GM18870 (cell line): ENCODE data around the gene YBX1.

ENCODE experiments used
- ATAC-seq: cut with Tn5 transposase; IDR thresholded peaks from one replicate; pipeline ENCODE4 v1.9.1; 2021; ENCODE audit warnings: moderate library complexity; ENCODE audit not compliant: unreplicated experiment

The YBX1 gene

GRCh38 chr1:42733415-42734200 is 51.4 kb downstream of the YBX1 start:
- no peak for ATAC-seq

DNA sequence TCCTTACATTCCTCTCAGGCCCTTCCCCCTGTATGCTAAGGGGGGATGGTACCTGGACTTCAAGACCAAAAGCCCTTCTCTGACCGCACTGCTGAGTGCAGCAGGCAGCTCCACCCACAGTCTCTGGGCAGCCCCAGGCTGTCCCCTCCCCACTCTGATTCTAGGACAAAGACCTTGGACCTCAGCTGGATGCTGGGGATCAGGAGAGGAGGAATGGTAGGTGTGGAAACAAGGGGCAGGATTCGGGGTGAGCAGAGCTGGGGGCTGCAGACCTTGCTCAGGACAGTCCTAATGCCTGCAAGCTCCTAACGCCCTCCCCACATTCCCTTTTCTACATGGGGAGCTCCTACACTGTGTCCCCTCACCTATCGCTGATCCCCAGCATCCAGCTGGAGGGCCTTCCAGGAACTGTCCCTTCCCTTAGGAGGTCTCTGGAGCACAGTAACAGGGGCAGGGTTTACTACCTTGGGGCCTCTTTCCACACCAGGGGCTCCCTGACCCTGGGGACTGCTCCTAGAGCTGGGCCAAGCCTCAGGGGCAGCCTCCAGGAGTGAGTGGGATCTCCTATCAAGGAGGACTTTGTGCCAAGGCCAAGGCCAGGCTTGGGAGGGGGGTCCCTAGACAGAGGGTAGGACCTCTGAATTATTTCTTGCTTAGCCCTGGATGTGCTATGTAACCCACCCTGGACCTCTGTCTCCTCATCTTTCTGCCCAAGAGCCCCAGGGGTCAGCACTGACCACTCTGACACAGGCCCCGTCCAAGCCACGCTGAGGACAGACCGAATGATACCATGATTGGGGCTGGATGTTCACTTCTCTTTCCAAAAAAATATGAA is 52.2 kb downstream of the YBX1 start:
- ATAC-seq: no peak

- ATAC-seq: no peak
These were observed 52.8 kb downstream of the YBX1 start for GRCh38 chr1:42735056-42735455.

DNA sequence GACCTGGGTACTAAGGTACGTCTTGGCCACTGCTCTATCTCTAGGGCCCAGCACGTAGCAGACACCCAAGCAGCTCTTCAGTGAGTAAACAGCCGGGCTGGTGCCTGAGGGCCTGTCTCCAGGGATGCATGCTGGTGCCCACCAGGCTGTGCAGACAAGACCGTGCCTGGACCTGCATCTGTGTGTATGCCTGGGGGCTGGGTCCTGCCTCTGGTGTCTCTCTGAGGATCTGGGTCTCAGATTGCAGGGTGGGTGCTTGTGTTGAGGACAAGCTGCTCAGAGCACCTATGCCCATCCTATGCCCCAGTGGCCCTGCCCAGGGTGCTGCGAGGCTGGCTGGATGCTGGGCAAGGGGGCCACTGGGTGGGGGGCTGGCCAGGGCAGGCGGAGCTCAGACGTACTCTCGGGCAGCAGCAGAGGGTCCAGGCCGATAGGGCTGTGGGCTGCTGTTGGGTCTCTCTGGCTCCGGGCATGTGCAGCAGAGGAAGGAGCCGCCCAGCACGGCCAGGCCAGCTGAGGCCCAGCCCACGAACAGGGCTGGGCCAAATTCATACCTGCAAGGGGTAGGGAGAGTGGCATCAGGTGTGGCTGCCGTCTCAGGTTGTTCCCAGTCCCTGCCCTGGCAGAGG is 53.4 kb downstream of the YBX1 start:
- no peak for ATAC-seq

DNA sequence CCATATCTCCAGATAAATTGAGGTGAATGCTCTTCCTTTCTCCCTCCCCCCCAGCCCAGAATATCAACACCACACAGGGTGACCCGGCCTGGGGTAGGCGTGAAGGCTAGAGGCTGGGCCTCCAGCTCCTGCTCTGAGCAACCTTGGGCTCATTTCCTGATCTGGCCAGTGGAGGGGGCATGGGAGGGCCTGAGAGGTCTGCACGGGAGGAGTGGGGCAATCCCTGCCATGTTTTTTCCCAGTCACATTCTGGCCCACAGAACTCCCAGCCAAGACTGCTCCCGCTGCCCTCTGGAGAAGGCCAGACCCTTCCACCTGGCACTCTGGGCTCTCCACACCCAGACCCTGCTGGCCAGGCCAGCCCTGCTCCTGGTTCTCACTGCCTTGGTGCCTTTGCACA is 53.9 kb downstream of the YBX1 start:
- no peak for ATAC-seq

DNA sequence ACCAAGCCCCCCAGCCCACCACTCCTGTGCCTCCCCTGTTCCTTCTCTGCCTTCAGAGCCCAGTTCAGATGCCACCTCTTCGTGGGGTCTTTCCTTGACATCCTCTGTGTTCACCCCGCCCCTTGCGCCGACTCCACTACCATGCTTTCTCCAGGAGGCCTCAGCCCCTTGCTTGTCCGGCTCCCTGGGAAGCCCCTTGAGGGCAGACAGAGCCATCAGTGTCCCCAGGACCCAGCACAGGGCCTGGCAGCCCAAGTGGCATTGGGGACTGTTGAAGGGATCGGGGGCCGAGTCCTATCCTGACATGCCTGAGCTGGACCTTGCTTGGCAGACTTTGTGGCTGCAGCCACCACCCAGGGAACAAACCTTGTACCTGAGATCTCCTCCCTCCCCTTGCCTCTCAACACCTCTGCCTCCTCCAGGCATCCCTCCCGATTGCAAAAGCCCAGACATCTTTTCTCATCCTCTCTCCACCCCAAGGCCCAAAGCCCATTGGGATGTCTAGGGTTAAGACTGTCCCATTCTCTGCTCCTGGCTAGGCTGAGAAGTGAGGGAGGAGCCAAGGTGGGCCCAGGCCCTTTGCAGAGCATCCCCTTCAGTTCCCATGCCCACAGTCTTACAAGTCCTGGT is 54.5 kb downstream of the YBX1 start:
- ATAC-seq: no peak

DNA sequence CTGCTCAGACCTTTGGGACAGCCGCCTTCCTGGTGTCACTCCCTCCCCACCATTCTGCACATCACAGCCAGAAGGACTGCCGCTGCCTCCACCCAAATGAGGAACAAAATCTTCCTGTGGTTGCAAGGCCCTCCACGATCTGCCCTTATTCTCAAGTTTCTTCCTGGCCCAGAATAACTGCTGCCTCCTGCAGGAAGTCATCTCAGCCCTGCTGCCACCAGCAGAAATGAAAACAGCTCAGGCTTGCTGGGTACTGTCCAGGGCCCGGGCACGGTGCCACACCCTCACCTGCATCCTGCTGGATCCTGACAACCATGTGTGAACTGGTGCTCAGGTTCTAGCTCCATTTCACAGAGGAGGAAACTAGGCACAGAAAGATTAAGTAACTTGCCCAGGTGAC is 55.0 kb downstream of the YBX1 start:
- no peak for ATAC-seq

DNA sequence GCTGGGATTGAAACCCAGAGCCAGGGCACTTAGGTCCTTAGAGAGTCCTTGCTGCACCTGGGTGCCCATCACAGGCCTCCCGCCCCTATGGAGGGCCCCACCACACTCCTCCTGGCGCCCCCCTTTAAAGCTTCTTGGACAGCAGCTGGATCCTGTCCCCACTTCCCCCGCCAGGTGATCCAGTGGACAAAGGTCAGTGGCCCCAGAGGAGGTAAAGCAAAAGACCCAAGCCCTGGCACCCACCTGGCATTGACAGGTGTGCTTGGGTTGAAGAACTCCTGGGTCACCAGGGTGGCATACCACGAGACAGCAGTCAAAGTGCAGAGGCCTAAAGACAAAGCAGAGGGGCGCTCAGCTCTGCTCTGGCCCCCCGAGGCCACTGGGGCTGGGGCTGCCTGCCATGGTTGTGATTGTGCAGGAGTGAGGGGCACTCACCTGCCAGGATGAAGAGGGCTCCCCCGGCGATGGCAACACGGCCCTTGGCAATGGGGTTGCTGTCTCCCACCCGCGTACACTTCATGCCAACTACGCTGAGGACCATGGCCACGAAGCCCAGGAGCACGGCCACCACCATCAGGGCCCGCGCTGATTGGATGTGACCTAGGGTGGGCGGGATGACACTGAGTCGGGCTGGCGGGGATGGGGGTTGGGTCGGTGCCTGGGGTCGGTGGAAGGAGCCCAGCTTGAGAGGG is 55.9 kb downstream of the YBX1 start:
- no peak for ATAC-seq

GRCh38 chr1:42738678-42739226 is 56.5 kb downstream of the YBX1 start:
- ATAC-seq: no peak

DNA sequence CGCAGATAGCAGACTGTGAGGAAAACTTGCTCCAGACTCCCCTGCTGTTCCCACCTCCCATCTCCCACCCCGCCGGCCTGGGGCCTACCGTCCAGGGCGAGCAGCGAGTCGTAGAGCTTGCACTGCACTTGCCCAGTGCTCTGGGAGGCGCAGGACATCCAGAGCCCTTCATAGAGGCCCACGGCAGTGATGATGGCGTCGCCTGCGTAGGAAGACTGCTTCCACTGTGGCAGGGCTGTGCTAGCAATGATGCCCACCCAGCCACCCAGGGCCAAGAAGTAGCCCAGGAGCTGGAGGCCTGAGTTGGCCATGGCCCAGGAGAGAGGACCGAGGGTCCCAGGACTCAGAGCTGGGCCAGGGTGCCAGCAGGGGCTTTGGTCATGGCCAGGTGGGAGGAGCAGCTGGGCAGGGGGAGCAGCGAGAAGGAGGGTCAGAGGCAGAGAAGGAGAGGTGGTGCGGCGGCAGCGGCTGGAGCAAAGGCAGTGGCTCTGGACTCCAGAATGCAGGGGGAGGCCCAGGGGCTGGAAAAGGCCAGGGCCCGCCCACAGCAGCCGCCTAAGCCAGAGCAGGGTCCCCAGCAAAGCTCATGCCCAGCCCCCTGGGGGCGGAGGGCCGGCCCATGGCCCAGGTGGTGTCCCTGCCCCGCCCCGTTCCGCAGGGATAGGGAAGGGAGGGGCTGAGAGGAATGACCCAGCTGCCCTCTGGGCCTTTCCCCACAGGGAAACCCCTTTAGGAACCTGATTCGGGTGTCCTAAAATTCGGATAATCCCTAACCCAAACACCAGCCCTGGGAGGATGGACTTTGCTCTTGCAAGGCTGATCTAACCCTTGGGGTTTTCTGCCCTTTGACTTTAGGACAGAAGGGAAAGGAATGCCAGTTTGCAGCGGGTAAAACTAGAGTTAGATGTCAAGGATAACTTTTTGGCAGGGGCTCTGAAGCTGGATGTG is 57.8 kb downstream of the YBX1 start, which contains the start of gene CLDN19:
CLDN19 (minus strand) TSS at position 484 of the 948 bp plus-strand sequence; CDS start at position 311, 173 bp downstream.
- no peak for ATAC-seq

- no peak for ATAC-seq
These were observed 58.8 kb downstream of the YBX1 start for GRCh38 chr1:42740851-42741580.

DNA sequence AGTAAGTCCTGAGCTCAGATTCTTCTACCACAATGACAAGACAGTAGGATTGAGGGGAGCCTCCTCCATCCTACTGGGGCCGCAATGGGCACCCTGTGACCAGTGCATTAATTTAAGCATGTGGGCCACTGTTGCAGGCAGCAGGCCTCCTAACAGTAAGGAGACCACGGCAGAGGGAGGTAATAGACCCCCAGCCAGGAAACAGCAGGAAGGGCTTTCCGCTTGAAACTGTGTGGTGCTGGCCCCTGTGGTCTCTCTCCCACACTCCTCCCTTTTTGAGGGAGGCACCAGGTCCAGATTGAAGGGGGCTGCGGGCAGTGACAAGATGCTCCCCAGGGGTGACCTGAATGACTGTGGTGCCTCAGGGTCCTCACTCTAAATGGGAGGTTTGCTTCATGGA is 59.5 kb downstream of the YBX1 start:
- no peak for ATAC-seq

- no peak for ATAC-seq
These were observed 59.9 kb downstream of the YBX1 start for GRCh38 chr1:42742141-42742540.

DNA sequence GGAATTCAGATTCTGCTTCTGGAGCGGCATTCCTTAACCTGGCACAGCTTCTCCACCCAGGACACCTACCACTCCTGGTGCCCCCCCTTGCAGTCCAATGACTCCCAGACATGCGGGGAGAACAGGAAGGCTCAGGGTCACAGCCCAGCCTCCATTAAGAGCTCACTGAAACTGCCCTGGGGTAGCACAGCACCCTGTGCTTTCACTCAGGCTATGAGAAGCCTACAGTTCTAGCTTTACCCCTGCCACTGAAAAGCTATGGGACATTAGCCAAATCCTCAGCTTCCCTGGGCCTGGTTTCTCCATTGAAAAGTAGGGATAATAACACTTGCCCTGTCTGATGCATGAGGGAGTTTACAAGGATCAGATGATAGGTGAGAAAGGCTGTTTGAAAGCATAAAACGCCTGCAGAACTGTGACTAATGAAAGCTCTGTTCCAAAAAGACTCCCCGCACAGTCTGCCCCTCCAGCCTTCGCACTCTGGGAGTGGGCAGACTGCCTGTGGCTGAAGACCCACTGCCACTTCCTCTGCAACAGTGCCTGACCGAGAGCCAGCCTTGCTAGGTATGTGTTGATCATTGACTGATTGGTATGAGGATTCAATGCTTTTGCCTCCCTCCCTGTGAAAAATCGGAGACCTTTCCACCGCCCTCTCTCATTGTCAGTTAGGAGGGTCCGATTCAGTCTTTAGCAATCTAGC is 60.5 kb downstream of the YBX1 start:
- no peak for ATAC-seq

DNA sequence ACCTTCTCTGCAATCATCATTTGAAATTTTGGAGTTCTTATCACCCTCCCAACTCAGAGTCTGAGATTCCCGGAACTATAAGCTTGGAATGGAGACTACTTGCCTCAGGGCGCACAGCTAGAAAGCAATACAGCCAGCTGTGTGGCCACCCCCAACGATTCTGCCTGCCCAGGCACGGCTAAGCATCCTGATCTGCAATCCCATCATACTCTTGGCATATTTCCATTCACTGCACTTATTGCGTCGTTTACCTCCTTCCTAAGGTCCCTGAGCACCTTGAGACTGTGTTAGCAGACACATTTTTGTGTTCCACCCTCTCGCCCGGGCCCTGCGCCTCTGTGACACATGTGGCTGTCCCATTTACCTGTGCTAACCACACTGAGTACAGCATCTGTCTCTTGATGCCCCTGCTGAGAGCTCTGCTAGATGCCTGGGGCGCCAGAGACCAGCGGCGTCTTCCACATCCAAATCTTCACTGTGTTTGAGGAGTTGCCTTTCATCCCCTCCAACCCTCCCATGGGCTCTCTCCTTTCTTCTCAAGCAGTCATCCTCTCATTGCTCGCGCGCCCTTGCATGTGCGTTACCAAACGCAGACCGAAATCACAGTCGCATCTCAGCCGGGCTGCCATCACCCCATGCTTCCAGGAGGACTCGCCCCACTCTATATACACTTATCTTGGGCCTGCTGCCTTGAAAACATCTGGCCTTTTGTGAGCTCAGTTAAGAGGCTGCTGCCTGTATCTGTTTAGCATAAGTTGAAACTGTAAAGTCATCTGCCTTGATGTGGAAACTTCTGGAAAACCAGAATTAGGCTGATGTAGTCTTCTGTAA is 61.3 kb downstream of the YBX1 start:
- ATAC-seq: no peak

DNA sequence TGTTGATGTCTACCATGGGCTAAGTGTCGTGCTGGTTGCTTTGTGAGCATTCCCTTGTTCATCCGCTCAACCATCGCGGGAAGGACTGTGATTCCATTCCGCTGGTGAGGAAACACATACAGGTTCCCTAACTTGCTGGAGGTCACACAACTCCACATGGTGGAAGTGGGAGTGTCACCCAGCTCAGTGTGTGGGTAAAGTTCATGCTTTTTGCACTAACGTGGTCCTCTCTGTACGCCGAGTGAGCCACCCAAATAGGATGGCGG is 61.9 kb downstream of the YBX1 start:
- ATAC-seq: no peak

DNA sequence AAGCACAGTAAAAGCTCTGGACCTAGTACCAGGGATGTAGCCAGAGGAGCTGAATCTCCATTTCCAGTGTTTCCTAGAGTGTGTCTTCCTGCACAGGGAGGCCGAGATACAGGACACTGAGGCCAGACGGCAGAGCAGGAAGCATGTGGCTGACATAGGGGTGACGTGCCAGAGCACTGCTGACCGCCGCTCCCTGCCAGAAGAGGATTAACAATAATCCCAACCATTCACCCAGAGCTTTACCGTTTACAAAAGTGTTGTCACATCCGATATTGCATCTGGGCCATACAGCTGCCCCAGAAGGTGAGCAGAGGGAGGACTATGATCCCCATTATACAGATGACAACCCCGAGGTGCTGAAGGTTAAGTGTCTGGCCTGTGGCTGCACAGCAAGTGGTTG is 63.6 kb downstream of the YBX1 start:
- ATAC-seq: no peak
